TTC549 (cell line): Measurements from ENCODE around the gene DLGAP1.

Experiments
- FAIRE-seq: peaks from 2 replicates; lab custom pipeline; 2012; peaks lifted over from hg19 to GRCh38; lab: Jason Lieb, UNC

Gene DLGAP1

DNA sequence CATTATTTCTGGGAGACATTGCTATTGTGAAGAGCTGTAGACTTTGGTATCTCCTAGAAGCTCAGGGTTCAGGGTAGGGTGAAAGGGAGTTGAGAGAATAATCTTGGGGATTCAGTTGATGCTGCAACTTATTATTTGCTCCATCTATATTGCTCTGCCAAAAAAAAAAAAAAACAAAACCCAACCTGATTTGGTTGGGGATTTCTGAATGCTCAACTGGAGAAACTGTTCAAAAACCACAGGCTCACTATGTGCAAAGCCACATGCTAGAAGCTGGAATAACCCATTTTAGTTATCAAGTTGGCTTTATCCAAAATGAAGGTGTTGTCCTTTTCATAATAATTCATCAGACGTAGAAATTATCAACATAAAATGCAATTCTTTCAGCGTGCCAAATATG, 696.0 kb downstream of the DLGAP1 start:
- FAIRE-seq = no peak

DNA sequence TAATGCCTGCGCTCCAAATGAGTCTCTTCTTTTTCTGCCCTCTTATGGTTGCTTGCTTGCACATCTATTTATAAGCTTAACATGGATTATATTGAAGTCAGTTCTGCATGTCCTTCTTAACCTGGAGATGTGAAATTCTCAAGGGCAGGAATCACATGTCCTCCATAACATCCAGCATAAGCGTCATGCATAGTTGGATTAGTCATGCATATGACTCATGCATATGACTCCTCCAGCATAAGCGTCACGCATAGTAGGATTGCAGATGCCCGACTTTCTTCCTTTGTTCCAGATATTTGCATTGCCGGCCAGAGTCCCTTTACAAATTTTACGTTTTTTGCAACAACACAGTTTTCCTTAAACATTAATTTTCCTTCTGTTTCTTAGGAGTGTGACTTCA, 696.6 kb downstream of the DLGAP1 start:
- FAIRE-seq = no peak

DNA sequence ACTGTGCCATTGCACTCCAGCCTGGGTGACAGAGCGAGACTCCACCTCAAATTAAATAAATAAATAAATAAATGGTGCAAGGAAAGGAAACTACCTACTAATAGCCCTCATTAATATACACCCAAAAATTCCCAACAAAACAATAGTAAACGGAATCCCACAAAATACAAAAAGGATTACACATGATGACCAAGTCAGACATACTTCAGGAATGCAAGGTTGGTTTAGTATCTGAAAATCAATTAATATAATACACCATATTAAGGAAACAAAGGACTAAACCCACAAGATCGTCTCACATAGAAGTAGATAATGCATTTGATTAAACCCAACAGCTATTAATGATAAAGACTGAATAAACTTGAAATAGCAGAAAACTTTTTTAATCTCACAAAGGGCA, 697.7 kb downstream of the DLGAP1 start:
- no peak for FAIRE-seq

DNA sequence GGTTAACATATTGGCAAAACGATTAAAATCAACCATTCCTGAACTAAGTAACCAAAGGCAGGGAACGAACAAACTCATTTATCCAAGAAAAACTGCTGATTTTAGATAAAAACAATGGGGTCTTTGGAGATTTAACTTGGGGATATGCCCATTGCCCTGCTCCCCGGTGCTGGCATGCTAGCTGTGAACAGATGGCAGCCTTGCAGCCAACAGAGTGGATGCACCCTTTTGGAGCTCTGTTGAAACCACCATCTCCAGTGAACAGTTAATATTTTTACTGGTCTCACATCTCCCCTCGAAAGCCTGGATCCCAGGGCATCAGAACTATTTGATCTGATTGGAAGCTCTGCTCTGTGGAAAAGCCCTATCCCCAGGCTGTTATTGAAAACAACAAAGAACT, 702.0 kb downstream of the DLGAP1 start:
- no peak for FAIRE-seq

DNA sequence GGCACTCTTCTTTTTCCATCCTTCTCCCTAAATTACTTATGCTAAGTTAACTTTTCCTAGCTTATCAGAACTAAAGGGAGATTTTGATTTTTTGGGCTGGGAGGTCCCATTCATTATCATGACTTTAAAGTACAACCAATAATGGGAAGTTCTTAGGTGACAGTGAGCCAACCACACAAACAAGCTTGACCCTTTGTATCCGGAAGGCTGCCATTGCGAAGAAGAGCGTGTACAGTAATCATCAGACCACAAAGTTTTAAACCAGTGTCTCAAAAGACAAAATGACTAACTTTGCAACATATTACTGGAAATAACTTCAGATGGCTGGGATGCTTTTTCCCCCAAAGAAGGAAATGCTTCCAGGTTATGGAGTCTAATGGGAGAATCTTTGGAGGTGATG, 707.0 kb downstream of the DLGAP1 start:
- FAIRE-seq = no peak

DNA sequence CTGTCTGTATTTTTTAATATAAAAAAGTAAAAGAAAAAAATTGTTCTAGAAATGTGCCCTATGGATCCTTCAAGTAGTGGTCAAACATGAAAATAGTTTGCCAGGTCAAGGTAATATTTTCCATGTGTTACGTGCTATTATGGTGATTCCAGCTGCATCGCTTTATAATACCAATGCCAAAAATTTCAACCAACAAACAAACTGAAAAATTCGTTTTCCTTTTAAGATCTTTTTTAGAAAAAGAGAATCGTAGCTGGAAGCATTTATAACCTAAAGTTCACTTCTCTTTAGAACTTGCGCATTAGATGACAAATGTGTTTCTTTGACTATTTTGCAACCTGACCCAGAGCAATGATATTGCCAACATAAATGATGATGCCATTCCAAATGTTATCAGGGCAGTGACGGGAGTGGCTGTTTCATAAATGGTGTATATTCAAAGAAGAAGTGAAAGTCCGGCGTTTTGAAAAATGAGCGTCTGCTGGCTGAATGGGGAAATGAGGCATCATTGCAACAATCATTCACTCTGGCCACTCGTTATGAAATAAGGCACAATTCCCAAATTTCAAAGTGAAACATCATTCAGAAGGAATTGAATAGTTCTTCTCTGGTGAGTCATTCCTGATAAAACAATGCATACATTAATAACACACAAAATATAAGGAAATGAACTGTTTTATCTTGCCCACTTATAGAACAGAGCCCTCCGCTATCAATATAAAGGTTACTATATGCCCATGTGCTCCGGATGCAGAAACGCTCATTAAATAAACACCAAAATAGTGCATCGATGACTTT, 707.7 kb downstream of the DLGAP1 start:
- FAIRE-seq = no peak

DNA sequence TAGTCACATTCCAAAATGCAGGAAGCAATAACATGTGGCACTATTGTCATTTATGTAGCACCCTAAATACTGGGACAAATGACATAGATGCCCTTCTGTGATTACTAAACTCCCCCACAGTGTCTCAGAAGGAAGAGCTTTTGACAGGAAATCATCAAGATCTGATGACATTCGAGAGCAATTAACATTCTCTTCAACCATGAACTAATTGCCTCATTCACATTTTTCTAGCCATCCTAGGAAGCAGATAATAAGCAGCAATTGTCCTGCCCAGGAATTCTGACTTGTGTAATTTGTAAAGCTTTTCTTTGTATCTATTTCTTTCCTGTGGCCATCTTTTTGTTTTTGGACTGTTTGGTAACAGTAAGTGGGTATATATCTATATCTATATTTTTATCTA, 712.6 kb downstream of the DLGAP1 start:
- no peak for FAIRE-seq

DNA sequence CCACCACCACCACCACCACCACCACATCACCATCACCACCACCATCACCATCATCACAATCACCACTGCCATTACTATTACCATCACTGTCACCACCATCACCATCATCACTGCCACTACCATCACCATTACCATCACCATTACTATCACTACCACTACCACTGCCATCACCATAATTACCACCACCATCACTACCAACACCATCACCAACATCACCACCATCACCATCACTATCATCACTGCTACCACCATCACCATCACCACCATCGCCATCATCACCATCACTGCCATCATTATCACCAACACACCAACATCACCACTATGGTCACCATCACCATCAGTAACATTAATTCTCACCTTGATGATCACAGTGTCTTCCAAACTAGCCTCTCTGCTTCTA, 713.8 kb downstream of the DLGAP1 start:
- no peak for FAIRE-seq

DNA sequence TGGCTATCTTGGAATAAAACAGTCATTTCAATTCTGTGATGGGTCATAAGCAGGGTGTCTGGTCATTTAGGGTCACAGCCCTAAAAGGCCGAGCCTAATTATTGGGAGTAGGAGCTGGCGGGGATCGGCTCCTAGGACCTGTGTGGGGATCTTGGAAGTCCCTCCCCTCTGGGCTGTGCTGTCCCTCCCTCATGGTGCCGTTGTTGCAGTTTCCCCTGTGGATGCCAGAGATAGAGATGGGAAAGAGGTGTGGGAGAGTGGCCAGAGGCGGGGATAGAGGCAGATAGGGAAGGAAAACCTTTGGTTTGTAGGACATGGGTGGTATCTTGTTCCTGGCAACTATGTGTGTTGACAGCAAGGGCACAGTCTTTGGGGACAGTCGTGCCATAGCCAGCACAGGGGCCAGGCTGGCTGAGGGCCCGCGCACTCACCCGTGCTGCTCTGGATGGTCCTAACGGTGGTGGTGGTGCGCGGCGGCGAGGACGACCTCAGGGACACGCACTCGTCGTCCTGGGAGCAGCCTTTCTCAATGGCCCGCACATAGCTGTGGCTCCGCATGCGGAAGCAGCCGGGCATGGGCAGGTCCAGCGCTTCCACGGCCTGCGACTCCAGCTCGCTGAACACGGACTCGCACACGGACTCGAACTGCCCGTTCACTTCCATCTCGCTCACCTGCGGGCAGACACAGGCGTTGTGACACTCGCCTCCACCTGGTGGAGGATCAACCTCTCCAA, 726.2 kb downstream of the DLGAP1 start:
- FAIRE-seq = no peak

DNA sequence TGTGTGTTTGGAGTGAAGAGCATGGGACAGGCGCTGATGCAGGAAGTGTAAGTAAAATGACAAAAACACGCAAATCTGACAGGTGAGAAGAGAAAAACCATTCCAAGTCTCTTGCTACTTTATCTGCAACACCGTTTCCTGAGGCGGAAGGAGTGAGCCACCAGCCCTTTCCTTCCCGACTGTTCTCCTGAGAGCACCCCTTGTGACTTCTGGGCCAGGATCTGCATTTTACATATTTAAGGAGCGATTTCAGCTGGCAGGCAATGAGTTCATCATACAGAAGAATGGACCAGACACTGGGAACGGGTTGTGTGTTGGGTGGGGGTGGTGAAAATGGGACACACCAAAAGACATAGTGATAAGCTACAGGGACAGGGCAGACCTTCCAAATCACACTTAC, 727.8 kb downstream of the DLGAP1 start:
- FAIRE-seq = no peak

DNA sequence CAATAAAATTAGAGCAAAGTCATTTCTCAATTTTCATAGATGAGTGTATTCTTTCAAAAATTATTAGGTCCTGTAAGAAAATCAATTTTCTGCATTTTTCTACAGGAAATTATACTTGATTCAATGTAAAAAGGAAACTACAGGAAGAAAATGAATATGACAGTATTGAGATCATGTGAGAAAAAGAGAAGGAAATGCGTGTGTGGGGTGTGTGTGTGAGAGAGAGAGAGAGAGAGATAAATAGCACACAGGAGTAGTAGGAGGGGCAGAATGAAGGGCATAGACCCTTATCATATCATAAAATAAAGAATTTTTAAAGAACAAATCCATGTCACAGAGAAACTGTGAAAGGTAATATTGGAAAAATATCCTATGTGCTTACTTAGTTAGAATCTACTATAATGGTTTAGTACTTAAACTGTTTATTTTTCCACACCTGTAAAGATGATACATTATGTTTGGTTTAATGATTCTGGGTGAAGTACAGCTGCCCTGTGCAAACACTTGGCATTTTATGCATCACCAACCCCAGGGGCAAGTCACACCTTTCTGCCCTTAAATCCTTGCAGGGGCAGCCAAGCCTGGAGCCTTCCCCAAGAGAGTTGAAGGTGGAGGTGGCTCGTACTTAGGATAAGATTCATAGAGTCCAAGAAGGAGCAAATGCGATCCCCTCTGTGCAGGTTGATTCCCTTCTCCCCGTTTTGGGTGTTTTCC, 728.7 kb downstream of the DLGAP1 start:
- FAIRE-seq = no peak

DNA sequence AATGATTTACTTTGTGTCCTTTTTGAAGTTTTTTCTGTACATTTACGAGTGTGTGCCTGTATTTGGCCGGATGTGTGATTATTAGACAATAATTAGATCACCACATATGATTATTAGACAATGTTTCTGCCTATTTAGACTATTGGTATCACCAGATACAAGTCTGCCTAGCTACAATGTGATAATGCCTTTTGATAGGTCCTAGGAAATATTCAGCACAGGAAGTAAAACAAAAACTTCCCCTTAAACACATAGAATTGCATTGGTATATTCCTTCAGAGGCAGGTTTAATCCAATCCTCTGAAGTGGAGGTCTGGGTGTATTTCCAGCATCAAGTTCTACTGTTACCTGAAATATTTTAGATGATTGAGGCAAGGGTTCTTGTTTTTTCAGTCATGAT, 730.0 kb downstream of the DLGAP1 start:
- no peak for FAIRE-seq

DNA sequence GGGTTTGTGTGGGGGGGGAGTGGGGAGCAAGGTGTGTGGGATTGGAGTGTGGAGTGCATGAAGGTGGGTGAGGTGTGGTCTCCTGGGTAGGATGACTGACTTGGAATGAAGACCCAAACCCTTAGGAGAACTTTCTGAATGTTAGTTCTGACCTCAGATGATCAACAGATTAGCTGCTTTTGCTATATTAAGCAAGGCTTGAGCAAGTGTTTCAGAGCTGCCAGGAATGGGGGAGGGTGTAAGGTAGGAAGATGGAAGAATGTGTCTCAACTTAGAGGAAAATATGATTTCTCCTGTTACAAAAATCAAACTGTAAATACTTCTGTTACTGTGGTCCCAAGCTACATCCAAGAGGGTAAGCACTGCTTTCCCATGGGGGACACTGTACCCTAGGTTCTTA, 731.6 kb downstream of the DLGAP1 start:
- no peak for FAIRE-seq

DNA sequence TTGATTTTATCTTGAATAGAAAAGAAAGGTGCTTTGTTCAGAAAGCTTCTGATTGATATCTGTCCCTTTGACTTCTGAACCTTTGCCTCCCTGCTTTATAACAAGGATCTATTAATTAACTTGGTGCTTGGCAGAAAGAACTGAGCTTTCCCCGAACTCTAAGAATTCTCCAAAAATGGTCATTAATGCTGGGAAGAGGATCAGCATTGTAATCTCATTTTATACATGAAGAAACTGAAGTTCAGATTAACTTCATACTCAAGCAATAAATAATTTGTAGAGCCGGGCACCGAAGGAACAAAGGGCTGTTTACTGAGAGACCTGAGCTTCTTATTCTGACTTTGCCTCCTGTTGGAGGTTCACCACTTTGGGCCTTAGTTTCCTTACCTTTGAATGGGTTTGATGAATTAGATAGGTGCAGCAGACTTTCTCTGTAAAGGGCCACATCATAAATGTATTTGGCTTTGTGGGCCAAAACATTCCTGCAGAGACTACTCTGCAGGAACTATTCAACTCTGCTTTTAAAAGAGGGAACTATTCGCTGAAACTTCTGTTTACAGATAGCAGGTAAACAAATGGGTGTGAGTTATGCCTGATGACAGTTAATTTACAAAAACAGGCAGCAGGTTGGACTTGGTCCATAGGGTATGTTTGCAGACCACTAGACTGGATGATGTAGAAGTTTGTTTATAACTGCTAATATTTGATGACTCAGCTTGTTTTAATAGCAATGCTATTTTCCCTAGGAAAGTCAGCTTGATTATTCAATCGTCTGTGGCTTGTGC, 732.3 kb downstream of the DLGAP1 start:
- no peak for FAIRE-seq

DNA sequence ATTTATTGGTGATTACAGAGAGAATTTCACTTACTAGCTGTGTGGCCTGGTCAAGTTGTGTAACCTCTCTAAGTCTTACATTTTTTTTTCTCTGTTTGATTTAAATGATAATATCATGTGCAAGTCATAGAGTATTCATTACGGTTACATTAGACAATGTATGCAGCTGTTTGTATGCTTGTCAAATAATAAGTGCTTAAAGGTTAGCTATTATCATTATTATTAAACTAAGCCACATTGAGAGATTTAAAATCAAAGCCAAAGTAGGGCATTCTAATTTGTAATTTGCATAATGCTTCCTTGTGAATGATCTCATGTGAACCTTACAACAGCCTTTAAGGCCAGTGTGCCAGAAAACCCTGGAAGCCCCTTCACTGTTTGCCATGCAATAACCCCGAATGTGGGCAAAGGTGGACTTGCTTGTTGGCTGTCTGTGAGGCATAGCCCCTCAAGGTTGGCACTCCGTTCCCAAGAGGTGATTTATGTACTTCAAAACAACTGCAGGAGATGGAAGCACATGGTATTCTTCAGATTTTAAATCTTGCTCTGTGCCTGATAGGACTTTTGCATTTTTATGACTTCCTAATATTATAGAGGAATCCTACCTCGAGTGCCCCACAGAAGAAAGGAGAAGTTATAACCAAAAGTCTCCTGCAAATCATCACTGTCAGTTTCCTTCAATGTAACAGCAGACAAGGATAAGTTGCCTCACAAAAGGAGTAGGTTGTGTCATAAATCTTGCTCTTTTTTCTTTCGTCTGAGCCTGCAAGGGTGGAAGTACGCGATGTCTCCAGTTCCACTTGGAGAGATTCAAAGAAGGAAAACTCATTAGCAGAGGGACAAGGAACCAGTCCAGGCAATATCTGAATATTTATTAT, 733.1 kb downstream of the DLGAP1 start:
- no peak for FAIRE-seq

DNA sequence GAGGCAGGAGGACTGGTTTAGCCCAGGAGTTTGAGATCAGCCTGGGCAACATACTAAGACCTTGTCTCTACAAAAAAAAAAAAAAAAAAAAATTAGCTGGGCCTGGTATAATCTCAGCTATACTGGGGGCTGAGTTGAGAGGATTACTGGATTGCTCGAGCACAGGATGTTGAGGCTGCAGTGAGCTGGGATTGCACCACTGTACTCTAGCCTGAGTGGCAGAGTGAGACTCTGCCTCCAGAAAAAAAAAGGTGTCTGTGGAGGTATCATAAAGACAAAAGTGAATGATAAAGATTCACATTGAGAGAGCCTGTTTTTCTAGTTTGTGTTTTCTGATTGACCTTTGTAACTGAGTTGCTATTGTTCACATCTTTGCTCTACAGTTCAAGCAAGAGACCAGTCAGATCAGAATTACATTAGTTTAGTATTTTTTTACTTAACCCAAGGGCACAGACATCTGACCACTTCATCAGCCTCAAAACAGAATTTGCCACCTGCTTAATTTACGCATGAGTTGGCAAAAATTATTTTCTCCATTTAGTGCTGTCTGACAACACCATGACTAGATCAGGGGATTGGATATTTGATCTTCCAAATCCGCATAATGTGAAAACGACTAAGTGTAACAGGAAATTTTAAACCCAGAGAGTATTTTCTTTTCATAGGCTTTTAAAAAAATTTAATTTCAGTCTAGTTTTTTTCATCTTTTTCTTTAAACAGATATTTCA, 734.1 kb downstream of the DLGAP1 start:
- FAIRE-seq = no peak

DNA sequence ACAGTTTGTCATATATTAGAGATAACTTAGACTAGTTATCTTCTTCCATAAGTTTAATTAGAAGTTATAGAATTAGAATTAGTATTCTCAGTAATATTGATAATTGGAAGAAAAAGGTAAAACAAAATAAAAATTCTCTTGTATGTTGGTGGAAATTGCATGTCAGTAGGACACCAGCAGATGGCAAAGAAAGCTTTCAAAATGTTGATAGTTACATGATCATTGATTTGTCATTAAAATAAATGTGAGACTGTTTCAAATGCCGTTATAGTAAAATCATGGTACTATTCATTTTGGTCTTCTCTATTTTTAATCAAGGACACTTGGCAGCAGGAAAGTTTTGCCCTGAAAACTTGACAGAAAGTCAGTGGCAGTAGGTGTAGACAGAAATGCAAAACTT, 734.9 kb downstream of the DLGAP1 start:
- FAIRE-seq = no peak

DNA sequence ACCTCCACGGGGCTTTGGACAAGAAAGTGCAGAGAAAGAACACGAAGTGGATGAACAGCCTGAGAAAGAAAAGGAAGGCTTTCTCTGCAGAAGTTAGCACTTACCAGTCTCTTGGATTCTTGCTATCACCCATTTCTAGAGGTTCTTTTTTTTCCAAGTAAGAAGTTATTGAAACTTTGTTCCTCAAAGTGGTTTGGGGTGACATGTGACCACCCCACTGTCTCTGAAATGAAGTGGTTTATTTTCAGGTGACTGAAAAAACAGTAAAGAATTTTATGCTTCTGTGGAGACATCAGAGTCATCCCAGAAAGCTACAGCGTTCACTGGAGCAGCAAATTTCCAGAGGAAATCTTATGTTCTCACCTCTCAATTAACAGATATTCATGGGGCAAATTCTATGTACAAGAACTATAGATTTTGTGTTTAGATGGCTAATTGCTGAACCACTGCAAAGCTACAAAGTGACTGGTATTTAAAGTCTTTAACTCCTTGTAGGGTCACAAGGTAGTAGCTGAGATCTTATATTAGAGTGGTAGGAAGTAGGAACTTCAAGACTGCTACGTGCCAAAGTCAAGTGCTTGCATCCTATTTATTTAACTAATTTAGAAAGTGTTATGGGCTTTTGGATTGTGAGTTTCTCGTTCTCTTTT, 737.6 kb downstream of the DLGAP1 start:
- no peak for FAIRE-seq

DNA sequence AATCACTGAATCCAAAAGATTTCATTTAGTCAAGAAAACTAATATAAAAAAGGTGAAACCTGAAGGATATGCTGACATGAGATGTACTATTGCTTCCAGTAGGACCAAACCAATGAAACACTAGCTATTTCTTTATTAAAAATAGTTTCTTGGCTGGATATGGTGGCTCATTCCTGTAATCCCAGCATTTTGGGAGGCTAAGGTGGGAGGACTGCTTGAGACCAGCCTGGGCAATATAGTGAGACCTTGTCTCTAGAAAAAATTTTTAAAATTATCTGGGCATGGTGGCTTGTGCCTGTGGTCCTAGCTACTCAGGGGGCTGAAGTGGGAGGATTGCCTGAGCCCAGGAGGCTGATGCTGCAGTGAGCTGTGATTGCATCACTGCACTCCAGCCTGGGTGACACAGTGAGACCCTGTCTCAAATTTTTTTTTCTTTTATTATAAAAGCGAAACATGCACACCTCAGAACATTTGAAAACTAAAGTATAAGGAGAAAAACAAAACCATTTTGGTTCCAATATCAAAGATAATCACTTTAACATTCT, 738.9 kb downstream of the DLGAP1 start:
- no peak for FAIRE-seq
